ENCODE results near the gene S100A8.
"Not testable (repeated sequence)": the region's sequence is repeated elsewhere in the genome, so short reads cannot be mapped to it uniquely, and the experiment has no call there.

The S100A8 gene

DNA sequence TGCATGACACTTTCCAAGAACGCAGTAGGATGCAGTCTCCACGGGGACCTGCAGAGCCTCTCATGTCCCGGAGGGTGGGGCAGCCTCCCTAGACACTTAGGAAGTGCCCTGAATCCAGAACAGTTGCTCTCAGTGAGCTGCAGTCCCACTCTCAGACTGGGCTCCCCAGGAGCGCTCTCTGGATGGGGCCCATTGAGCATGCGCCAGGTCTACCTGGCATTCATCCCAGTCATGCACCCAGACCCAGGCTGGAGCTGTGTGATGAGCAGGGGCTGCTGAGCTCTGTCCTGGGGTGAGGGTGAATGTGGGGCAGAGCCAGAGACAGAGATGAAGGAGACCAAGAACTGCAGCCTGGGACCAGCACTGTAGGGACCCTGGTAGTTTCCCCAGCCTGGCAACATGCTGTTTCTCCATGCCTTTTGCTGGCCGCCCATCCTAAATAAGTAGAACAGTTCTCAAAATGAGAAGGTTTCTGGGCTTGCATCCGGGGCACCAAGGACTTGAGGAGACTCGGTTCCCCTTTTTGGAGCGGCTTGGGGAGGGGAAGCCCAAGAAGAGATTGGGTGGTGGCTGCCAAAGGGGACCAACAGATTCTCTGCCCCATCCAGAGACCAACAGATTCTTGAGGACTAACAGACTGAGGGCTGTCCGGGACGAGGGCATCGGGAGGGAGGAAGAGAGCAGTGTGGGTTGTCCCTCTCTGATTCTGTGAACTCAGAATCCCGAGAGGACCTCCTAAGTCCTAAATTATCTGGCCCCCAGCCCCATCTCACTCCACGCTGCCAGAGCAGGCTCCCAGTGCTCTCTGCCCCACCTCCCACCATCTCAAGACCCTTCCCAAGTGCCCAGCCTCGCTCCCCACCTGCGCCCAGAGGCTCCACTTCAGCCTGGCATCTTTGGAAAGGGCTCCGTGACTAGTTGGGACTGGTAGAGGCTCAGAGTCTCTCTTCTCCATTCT lies 41.2 kb downstream of the S100A8 start:
- Histone ChIP-seq H3K27ac (ENCODE audit: low read length) (no peak overlapping the region), H3K9me3 (ENCODE audit: insufficient read depth, low read length) (no peaks in the 10 kb centered on the region), H4K20me1 (ENCODE audit: insufficient read depth, low read length) (no peaks in the 10 kb centered on the region; the same call in 1 of the 2 replicates), H3K4me1 (ENCODE audit: low read length) (peaks cover 67% of the 10 kb centered on the region), H3K36me3 (replicated peaks; ENCODE audit: low read depth, low read length) (no peaks in the 10 kb centered on the region), H3K79me2 (ENCODE audit: low read length) (no peaks in the 10 kb centered on the region), H3K9ac (ENCODE audit: low read length) (peak overlapping the region; percentile 32), H3K4me3 (ENCODE audit: low read length) (peak overlapping the region; percentile 52), H3K27me3 (ENCODE audit: low read depth, low read length) (peaks cover 24% of the 10 kb centered on the region), H3K4me2 (ENCODE audit: low read length) (peak overlapping the region; percentile 71), H2AFZ (ENCODE audit: low read depth, low read length) (0 out of 2 replicates have a peak overlapping the region, but pooled peaks have one; percentile 24)
- TF ChIP-seq, protein P1, sequence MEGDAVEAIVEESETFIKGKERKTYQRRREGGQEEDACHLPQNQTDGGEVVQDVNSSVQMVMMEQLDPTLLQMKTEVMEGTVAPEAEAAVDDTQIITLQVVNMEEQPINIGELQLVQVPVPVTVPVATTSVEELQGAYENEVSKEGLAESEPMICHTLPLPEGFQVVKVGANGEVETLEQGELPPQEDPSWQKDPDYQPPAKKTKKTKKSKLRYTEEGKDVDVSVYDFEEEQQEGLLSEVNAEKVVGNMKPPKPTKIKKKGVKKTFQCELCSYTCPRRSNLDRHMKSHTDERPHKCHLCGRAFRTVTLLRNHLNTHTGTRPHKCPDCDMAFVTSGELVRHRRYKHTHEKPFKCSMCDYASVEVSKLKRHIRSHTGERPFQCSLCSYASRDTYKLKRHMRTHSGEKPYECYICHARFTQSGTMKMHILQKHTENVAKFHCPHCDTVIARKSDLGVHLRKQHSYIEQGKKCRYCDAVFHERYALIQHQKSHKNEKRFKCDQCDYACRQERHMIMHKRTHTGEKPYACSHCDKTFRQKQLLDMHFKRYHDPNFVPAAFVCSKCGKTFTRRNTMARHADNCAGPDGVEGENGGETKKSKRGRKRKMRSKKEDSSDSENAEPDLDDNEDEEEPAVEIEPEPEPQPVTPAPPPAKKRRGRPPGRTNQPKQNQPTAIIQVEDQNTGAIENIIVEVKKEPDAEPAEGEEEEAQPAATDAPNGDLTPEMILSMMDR (IDR thresholded peaks at IDR 0.05; ENCODE audit: low read depth, low read length): no peak
- TF ChIP-seq EZH2phosphoT487 (IDR thresholded peaks at IDR 0.05; ENCODE audit: low read depth): no peak

DNA sequence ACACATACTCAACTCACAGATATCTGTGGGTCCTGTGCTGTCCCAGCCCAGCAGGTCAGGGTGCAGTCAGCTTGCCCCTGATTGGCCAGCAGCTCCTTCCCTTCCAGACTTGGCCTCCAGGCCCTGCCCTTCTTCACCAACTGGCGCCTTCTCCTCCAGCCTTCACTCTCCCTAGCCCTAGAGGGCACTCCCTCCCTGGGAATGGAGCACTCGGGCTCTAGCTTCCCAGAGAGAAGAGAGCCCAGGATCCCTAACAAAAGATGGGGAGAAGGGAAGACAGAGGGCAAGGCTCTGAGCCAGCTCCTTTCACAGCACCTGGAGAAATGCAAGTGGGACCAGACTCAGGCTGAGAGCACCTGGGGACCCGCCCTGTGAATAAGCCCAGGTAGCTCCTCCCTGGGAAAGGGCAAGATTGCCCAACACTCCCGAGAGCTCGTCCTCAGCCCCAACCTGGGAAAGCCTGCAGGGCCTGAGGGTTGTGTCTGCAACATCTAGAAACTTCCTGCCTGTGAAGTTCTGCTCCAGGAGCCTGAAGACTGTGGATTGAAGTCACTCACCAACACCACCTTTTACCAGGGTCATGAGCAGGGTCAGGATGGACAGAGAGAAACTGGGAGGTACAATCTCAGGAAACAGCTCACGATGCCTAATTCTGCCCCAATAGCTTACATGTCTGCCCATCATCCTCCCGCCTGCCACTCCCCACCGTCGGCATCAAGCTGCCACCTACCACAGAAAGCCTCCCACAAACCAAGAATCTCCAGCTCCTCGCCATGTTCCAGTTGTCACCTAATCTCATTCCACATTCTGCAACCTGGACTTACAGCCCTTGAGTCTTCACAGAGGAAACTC lies 42.1 kb downstream of the S100A8 start, which contains the start of gene PGLYRP4:
Gene PGLYRP4 (minus strand): TSS at position 331 of the 852 bp plus-strand sequence. CDS start 909 bp downstream, outside the sequence.
- peaks cover 76% of the 10 kb centered on the region for H3K4me1 ChIP-seq (ENCODE audit: low read length)

GRCh38 chr1:153347856-153348255 lies 43.0 kb downstream of the S100A8 start:
- Histone ChIP-seq H3K79me2 (ENCODE audit: low read length) (no peaks in the 10 kb centered on the region), H3K9me3 (ENCODE audit: insufficient read depth, low read length) (no peaks in the 10 kb centered on the region), H2AFZ (ENCODE audit: low read depth, low read length) (no peak overlapping the region), H3K4me3 (ENCODE audit: low read length) (no peak overlapping the region), H3K36me3 (replicated peaks; ENCODE audit: low read depth, low read length) (no peaks in the 10 kb centered on the region), H3K27ac (ENCODE audit: low read length) (no peak overlapping the region), H3K4me1 (ENCODE audit: low read length) (peaks cover 84% of the 10 kb centered on the region), H3K4me2 (ENCODE audit: low read length) (peak overlapping the region; percentile 3; the same call in 1 of the 2 replicates), H3K9ac (ENCODE audit: low read length) (no peak overlapping the region), H3K27me3 (ENCODE audit: low read depth, low read length) (peaks cover 20% of the 10 kb centered on the region), H4K20me1 (ENCODE audit: insufficient read depth, low read length) (no peaks in the 10 kb centered on the region; the same call in 1 of the 2 replicates)
- no peak for TF ChIP-seq EZH2phosphoT487 (IDR thresholded peaks at IDR 0.05; ENCODE audit: low read depth)
- TF ChIP-seq, protein P1 (IDR thresholded peaks at IDR 0.05; ENCODE audit: low read depth, low read length): no peak

More for the DNA sequence above, 42.1 kb downstream of the S100A8 start, which contains the start of gene PGLYRP4:
- Histone ChIP-seq H3K9me3 (ENCODE audit: insufficient read depth, low read length) (no peaks in the 10 kb centered on the region), H3K36me3 (replicated peaks; ENCODE audit: low read depth, low read length) (no peaks in the 10 kb centered on the region), H3K4me3 (ENCODE audit: low read length) (peak within 1 kb of the TSS; percentile 52), H3K9ac (ENCODE audit: low read length) (peak within 1 kb of the TSS; percentile 32; the same call in 1 of the 2 replicates), H3K4me2 (ENCODE audit: low read length) (peak within 1 kb of the TSS; percentile 71), H3K79me2 (ENCODE audit: low read length) (no peaks in the 10 kb centered on the region), H3K27me3 (ENCODE audit: low read depth, low read length) (peaks cover 24% of the 10 kb centered on the region), H2AFZ (ENCODE audit: low read depth, low read length) (0 out of 2 replicates have a peak within 1 kb of the TSS, but pooled peaks have one; percentile 24), H3K27ac (ENCODE audit: low read length) (no peak within 1 kb of the TSS), H4K20me1 (ENCODE audit: insufficient read depth, low read length) (no peaks in the 10 kb centered on the region; the same call in 1 of the 2 replicates)
- TF ChIP-seq EZH2phosphoT487 (IDR thresholded peaks at IDR 0.05; ENCODE audit: low read depth): no peak
- TF ChIP-seq, protein P1 (IDR thresholded peaks at IDR 0.05; ENCODE audit: low read depth, low read length): no peak

DNA sequence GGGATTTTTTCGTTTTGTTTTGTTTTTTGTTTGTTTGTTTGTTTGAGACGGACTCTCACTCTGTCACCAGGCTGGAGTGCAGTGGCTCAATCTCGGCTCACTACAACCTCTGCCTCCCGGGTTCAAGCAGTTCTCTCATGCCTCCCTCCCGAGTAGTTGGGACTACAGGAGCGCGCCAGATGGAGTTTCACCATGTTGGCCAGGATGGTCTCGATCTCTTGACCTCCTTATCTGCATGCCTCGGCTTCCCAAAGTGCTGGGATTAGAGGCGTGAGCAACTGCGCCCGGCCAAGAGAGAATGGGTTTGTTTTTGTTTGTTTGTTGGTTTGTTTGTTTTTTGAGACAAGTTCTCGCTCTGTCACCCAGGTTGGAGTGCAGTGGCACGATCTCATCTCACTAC lies 43.8 kb downstream of the S100A8 start:
- H3K27ac ChIP-seq (ENCODE audit: low read length); H3K9me3 ChIP-seq (ENCODE audit: insufficient read depth, low read length); H3K79me2 ChIP-seq (ENCODE audit: low read length); H3K4me3 ChIP-seq (ENCODE audit: low read length); H3K9ac ChIP-seq (ENCODE audit: low read length); H2AFZ ChIP-seq (ENCODE audit: low read depth, low read length); H4K20me1 ChIP-seq (ENCODE audit: insufficient read depth, low read length); H3K36me3 ChIP-seq (replicated peaks; ENCODE audit: low read depth, low read length): not testable (repeated sequence)
- H3K27me3 ChIP-seq (ENCODE audit: low read depth, low read length): peaks cover 17% of the 10 kb centered on the region
- peaks cover 83% of the 10 kb centered on the region for H3K4me1 ChIP-seq (ENCODE audit: low read length)
- H3K4me2 ChIP-seq (ENCODE audit: low read length): peak overlapping the region; percentile 86; the same call in 1 of the 2 replicates

Measured in OCI-LY3 (cell line).